Measurements from ENCODE around the gene ALDH16A1. TPM values are rescaled to one million over a fixed set of nuclear protein-coding genes. Genes with fewer than 3 reads are reported as not detected.

Gene ALDH16A1
- total RNA-seq, 1 donor = 17.7 TPM

DNA sequence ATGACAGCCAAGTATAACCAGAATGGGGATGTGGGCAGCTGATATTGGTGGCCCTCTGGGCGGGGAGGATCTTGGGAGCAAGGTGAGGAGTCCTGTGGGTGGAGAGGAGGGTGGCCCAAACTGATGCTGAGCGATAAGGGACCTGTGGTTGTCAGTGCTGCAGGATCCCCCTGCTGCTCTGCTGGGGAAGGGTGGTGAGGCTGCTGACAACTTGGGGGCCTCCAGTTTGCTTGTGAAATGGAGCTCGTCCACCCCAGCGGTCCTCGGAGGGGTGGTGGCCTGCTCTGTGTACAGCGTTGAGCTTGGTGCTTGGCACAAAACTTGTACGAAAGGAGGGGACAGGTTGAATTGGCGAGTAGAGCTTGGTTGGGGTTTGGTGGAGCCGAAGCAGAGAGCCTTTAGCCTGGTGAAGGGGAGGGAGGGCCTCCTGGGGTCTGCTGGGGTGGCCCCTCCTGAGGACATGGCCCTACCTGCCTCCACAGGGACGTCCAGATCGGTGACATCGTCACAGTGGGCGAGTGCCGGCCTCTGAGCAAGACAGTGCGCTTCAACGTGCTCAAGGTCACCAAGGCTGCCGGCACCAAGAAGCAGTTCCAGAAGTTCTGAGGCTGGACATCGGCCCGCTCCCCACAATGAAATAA lies 46.1 kb downstream of the ALDH16A1 start:
- DNase-seq (ENCODE audit: low read depth) = no peak
- TF ChIP-seq, protein P1, sequence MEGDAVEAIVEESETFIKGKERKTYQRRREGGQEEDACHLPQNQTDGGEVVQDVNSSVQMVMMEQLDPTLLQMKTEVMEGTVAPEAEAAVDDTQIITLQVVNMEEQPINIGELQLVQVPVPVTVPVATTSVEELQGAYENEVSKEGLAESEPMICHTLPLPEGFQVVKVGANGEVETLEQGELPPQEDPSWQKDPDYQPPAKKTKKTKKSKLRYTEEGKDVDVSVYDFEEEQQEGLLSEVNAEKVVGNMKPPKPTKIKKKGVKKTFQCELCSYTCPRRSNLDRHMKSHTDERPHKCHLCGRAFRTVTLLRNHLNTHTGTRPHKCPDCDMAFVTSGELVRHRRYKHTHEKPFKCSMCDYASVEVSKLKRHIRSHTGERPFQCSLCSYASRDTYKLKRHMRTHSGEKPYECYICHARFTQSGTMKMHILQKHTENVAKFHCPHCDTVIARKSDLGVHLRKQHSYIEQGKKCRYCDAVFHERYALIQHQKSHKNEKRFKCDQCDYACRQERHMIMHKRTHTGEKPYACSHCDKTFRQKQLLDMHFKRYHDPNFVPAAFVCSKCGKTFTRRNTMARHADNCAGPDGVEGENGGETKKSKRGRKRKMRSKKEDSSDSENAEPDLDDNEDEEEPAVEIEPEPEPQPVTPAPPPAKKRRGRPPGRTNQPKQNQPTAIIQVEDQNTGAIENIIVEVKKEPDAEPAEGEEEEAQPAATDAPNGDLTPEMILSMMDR (IDR thresholded peaks at IDR 0.05; ENCODE audit: insufficient read depth, low read depth, low read length) = no peak
- no peak overlapping the region for H3K4me3 ChIP-seq (ENCODE audit: low read depth, low read length)

DNA sequence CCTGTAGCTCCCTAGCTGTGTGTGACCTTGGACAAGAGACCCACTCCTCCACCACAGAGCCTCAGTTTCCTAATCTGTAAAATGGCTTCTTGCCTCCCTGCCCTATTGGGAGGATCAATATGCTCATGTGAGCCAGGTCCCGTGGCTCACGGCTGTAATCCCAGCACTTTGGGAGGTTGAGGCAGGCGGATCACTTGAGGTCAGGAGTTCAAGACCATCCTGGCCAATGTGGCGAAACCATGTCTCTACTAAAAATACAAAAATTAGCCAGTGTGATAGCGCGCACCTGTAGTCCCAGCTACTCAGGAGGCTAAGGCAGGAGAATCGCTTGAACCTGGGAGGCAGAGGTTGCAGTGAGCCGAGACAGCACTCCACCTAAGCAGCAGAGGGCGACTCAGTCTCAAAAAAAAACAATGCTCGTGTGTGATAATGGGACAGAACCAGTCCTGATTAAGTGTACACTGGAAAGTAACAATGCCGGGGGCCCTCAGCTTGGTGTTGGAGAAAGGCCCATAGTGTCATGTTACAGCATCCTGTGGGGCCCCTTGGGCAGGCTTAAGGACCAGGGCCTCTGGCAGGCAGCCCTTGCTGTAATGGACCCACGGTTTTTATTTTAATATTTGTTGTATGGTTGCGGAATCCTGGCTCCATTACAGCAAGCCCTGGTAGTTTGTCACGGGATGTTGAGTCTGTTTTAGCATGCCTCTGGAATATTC lies 50.0 kb downstream of the ALDH16A1 start:
- TF ChIP-seq, protein P1 (IDR thresholded peaks at IDR 0.05; ENCODE audit: insufficient read depth, low read depth, low read length) = peak; percentile 68
- no peak overlapping the region for H3K4me3 ChIP-seq (ENCODE audit: low read depth, low read length)
- DNase-seq (ENCODE audit: low read depth) = peak; percentile 85

DNA sequence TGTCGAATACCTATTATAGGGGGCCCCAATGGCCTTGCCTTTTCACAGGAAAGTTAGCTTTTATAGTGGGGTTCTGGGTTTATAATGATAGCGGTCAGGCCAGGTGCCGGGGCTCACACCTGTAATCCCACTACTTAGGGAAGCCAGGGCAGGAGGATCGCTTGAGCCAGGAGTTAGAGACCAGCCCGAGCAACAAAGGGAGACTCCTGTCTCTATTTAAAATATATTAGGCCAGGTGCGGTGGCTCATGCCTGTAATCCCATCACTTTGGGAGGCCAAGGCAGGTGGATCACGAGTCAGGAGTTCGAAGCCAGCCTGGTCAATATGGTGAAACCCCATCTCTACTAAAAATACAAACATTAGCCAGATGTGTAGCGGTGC lies 50.5 kb downstream of the ALDH16A1 start:
- DNase-seq (ENCODE audit: low read depth) = no peak
- no peak overlapping the region for H3K4me3 ChIP-seq (ENCODE audit: low read depth, low read length)
- TF ChIP-seq, protein P1 (IDR thresholded peaks at IDR 0.05; ENCODE audit: insufficient read depth, low read depth, low read length) = no peak

DNA sequence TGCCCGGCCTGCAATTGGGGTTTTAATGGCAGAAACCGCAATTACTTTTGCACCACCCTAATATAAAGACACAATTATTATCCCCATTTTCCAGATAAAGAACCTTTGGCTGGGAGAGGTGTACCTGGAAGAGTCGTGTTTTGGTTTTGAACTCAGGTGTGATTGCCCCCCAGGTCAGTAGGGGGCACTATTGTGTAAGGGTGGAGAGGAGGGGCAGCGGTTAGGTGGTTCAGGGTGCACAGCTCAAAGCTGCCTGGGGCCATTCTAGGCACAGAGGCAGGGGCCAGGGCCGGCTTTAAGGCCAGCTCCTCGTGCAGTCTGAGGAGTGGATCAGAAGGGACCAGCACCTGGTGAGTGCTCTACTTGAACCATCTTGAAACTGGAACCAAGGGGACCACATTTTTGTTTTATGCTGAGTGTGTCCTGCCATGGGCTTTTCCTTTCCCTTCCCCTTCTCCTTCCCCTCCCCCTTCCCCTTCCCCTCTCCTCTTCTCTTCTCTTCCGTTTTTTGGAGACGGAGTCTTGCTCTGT lies 53.6 kb downstream of the ALDH16A1 start:
- TF ChIP-seq, protein P1 (IDR thresholded peaks at IDR 0.05; ENCODE audit: insufficient read depth, low read depth, low read length) = peak; percentile 92
- H3K4me3 ChIP-seq (ENCODE audit: low read depth, low read length) = no peak overlapping the region
- peak; percentile 62 for DNase-seq (ENCODE audit: low read depth)

DNA sequence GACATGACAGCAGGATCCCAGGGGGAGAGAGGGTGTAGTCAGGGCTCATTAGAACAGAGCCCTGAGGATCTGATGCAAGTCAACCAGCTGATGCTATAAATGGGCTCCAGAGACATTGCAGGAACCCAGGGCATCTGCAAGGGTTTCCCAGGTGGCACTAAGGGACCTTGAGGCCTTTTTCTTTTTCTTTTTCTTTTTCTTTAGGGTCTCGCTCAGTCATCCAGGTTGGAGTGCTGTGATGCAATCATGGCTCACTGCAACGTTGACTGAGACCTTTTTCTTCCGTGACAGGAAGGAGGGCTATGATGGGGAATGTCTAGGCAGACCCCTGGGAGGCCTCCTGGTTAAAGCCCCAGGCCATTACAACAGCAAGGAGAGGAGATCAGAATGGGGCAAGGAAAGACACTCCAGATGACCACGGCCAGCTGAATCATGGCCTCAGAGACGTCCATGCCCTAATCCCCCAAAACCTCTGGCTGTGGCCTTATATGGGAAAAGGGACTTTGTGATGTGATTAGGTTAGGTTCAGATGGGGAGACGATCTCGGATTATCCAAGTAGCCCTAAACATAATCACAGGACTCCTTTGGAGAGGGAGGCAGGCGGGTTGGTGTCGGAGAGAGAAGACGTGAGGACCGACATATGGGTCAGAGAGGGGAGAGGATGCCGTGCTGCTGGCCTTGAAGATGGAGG lies 54.9 kb downstream of the ALDH16A1 start:
- no peak for DNase-seq (ENCODE audit: low read depth)
- TF ChIP-seq, protein P1 (IDR thresholded peaks at IDR 0.05; ENCODE audit: insufficient read depth, low read depth, low read length) = no peak

DNA sequence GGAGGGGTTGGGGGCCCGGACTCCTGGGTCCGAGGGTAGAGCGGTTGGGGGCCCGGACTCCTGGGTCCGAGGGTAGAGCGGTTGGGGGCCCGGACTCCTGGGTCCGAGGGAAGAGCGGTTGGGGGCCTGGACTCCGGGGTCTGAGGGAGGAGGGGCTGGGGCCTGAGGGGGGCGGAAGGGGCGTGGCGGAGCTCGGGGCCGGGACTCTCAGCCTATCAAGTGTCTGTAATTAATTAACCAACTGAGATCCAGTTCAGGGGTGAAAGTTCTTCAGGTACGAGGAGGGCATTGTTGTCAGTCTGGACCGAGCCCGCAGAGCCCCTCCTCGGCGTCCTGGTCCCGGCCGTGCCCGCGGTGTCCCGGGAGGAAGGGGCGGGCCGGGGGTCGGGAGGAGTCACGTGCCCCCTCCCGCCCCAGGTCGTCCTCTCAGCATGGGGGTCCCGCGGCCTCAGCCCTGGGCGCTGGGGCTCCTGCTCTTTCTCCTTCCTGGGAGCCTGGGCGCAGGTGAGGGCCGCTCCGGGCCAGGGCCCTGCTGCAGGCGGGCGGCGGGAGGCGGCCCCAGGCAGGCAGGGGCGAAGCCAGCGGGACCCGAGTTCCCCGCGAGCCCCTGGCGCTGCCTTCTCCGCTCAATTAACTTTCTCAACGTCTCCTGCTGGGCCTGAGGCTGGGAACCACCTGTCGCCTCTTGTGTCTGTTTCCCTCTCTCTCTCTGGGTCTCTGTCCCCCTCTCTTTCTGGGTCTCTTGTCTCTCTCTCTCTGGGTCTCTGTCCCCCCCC lies 60.1 kb downstream of the ALDH16A1 start:
- H3K4me3 ChIP-seq (ENCODE audit: low read depth, low read length) = peak overlapping the region; percentile 74
- TF ChIP-seq, protein P1 (IDR thresholded peaks at IDR 0.05; ENCODE audit: insufficient read depth, low read depth, low read length) = no peak
- DNase-seq (ENCODE audit: low read depth) = no peak

More for the DNA sequence above, 54.9 kb downstream of the ALDH16A1 start:
- H3K4me3 ChIP-seq (ENCODE audit: low read depth, low read length) = no peak overlapping the region

Measured in fibroblast of villous mesenchyme (primary cell).